Activated naive CD8-positive, alpha-beta T cell treated with anti-CD3 and anti-CD28 coated beads, Interleukin-2, amount 10 ng/mL, durations not matched to agents 7 days and 5 days (primary cell): ENCODE measurements around the gene PARP16. TPM values are rescaled to one million over a fixed set of nuclear protein-coding genes. Genes with fewer than 3 reads are reported as not detected.
A peak's percentile ranks its signal among the peaks of the same experiment; 100 is the strongest.

Experiments used
- ATAC-seq: fragments of 150-1000 bp; cut with Tn5 transposase; one replicate; pipeline ENCODE4 v1.10.0; 2021; ENCODE audit warnings: low read depth, moderate library complexity
- POLR2A ChIA-PET: fragments of 350-600 bp; sonication (Branson Sonifier 250); formaldehyde crosslinking; loops from one replicate; lab custom pipeline; 2021; ENCODE audit warnings: antibody characterized with exemption; lab: Charles Lee
- DNase-seq: peaks from one replicate; pipeline ENCODE4 v3.0.0; 2021
- H3K27ac Mint-ChIP-seq: one replicate; pipeline ENCODE4 v1.8.0; 2022; ENCODE audit warnings: mild to moderate bottlenecking, mixed read lengths
- H3K27me3 Mint-ChIP-seq: one replicate; pipeline ENCODE4 v1.8.0; 2022; ENCODE audit warnings: mild to moderate bottlenecking, moderate library complexity, mixed read lengths
- H3K36me3 Mint-ChIP-seq: one replicate; pipeline ENCODE4 v1.8.0; 2021; ENCODE audit warnings: mild to moderate bottlenecking, mixed read lengths
- H3K4me1 Mint-ChIP-seq: one replicate; pipeline ENCODE4 v1.8.0; 2021; ENCODE audit warnings: mixed read lengths
- H3K4me3 Mint-ChIP-seq: one replicate; pipeline ENCODE4 v1.8.0; 2022; ENCODE audit warnings: mild to moderate bottlenecking, moderate library complexity, mixed read lengths
- H3K9me3 Mint-ChIP-seq: one replicate; pipeline ENCODE4 v1.8.0; 2021; ENCODE audit warnings: mixed read lengths
- total RNA-seq, 2 experiments: library from RNA; stranded (reverse); gene quantifications; one replicate each; pipeline ENCODE4 v1.2.3, GENCODE V29; 2021

Gene PARP16
- total RNA-seq, 2 experiments from 2014 or later, result 17.7 to 20.4 TPM

DNA sequence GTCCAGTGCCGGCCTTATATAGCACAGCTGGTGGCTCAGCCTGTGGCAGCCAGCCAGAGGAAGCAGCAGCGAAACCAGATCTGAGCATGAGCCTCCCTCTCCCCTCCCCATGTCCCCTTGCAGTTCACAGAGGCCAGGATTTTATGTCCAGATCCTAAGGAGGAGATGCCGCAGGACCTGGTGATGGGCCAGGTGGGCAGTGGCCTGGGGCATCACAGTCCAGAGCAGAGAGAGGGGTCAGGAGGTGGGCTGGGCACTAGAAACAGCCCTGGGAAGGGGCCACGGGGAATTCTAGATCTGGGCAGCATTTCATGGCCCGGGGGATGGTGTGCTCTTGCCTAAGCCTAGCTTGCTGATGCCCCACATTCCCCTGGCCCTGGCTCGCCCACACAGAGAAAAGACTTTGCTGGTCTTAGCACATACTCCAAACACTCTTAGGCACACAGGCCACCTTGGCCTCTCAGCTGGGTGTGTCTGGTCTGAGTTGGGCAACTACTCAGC is 75.2 kb downstream of the PARP16 start:
- Mint-ChIP-seq H3K27me3 (no peaks in the 10 kb centered on the region), H3K9me3 (no peaks in the 10 kb centered on the region), H3K27ac (no peak overlapping the region), H3K4me3 (no peak overlapping the region), H3K4me1 (peaks cover 3% of the 10 kb centered on the region), H3K36me3 (no peaks in the 10 kb centered on the region)
- POLR2A ChIA-PET, result no interaction called here
- DNase-seq (no peak), ATAC-seq (no peak)

DNA sequence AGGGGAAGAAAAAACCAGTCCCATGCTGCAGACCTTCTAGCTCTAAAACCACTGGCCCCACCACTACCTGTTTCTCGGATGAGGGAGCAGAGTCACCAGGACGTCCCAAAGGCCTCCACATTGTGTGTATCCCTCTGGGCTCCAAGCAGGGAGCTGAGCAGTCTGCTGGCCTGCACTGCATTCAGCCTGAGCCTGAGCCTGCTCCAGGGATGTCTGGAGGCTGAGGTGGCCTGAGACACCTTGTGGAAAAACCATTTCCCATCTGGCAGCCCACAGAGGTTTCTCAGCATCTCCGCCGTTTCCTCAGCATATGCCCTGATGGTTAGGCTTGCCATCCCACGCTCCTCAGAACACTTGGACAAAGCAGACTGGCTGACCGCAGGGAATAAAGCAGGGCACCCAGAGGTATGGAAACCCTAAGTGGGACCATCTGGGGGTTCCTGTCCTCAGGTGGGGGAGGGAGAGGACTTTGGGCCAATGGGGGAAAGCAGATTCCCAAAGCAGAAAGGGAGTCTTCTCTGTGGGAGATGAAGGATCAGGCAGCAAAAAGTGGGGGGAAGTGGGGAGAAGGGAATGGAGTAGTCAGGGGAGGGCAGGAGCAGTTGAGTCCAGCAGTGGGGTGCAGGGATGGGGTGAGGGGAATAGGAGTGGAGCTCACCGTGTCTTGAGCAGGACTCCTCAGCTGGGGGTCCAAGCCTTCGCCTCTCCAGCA is 75.8 kb downstream of the PARP16 start, which contains the start of gene CILP:
Gene CILP, minus strand, starts transcription at position 704 of the 712 bp plus-strand sequence. CDS start 1,718 bp downstream, outside the sequence.
- no peak within 1 kb of the TSS for H3K4me3 Mint-ChIP-seq
- no peaks in the 10 kb centered on the region for H3K27me3 Mint-ChIP-seq
- ATAC-seq (no peak), DNase-seq (no peak)
- POLR2A ChIA-PET, result no interaction called here
- peaks cover 3% of the 10 kb centered on the region for H3K4me1 Mint-ChIP-seq
- no peaks in the 10 kb centered on the region for H3K36me3 Mint-ChIP-seq
- H3K9me3 Mint-ChIP-seq, result no peaks in the 10 kb centered on the region
- H3K27ac Mint-ChIP-seq, result peak within 1 kb of the TSS; percentile 28

DNA sequence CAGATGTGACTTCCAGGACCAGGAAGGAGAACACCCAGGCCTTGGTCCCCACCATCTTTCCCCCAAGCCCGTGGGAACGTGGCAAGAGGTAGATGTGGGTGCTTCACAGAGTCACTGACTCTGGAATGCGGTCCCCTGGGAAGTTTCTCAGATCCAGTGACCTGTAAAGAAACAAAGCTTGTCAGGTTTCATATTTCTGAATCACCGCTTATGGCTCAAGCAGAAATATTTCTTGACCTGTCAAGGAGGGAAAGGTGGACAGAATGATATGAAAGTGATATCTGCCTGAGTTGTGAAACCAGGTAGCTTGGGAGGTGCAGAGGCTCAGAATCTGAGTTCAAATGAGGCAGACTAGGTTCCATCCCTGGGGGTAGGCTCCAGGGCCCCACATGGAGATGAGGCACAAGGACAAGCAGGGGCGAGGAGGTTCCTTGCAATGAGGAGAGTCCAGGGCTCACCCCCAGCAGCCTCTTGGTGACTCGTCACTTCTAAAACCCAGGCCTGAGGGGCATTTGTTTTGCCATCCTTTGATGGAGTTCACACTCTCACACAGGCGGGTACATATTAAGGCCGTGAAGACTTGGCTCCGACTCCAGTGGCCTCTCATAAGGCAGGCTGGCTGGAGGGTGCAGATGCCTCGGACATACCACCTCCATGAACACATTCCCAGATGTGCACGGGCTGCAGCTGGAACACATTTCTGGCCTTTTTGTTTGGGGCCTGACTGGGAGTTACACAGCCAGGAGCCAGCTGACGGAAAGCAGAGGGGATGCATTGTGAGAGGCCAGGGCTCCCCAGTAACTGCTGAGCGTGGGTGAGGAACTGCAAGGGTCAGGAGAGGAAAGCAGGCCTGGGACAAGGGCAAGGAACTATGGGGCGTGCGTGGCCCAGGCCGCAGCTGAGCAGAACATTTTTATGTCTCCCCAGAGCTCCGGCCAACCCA is 76.7 kb downstream of the PARP16 start:
- H3K27ac Mint-ChIP-seq, result peak overlapping the region; percentile 28
- DNase-seq (no peak), ATAC-seq (no peak)
- H3K4me1 Mint-ChIP-seq, result peaks cover 3% of the 10 kb centered on the region
- H3K9me3 Mint-ChIP-seq, result no peaks in the 10 kb centered on the region
- H3K4me3 Mint-ChIP-seq, result no peak overlapping the region
- POLR2A ChIA-PET, result no interaction called here
- H3K27me3 Mint-ChIP-seq, result no peaks in the 10 kb centered on the region
- H3K36me3 Mint-ChIP-seq, result no peaks in the 10 kb centered on the region

DNA sequence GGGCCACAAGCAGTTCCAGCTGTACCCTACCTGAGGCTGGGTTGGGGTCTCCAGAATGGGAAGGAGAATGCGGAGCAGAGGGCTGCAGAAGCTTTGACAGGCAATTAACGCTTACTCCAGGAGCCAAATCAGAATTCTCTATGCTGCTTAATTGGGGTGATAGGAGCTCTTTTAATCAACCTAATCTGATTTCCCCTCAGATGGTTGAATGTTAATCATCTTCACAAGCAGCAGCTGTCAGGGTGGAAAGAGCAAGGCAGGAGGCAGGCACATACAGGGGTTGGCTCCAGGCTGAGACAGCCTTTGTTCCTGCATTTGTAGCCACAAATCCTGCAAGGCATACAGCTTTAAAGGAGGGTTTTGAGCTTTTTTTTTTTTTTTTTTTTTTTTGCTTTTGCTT is 78.0 kb downstream of the PARP16 start:
- ATAC-seq, result no peak
- H3K9me3 Mint-ChIP-seq, result no peaks in the 10 kb centered on the region
- no peaks in the 10 kb centered on the region for H3K27me3 Mint-ChIP-seq
- peaks cover 3% of the 10 kb centered on the region for H3K4me1 Mint-ChIP-seq
- POLR2A ChIA-PET, result interaction anchor here (0.7 to 1.8 kb wide), 3 partner anchors 77 to 203 kb away, joined by 3 to 5 read pairs (median 4); partner anchors contain the start of gene RNU5B-1
- no peaks in the 10 kb centered on the region for H3K36me3 Mint-ChIP-seq
- no peak overlapping the region for H3K27ac Mint-ChIP-seq
- H3K4me3 Mint-ChIP-seq, result no peak overlapping the region
- no peak for DNase-seq

Other genes starting within 250 kb of the PARP16 start
- gene SLC51B, start 241.5 kb downstream of the PARP16 start, total RNA-seq, result not detected
- not detected for gene RASL12, start 218.9 kb downstream of the PARP16 start, total RNA-seq
- gene KBTBD13, start 210.1 kb downstream of the PARP16 start, total RNA-seq, result not detected
- gene UBAP1L, start 171.7 kb downstream of the PARP16 start, total RNA-seq, result 1 to 10 TPM; 6.1 to 7.2 TPM
- gene PDCD7, start 153.1 kb downstream of the PARP16 start, total RNA-seq, result 10 to 100 TPM; 39.4 to 42.2 TPM
- gene CLPX, start 101.5 kb downstream of the PARP16 start, total RNA-seq, result 10 to 100 TPM; 45.8 to 47.4 TPM
- gene CILP, start 75.4 kb downstream of the PARP16 start, total RNA-seq, result under 1 TPM; 0.17 TPM
- not detected for gene RNU5A-1, start 9.2 kb upstream of the PARP16 start, total RNA-seq
- 10 to 100 TPM; 27.2 to 27.3 TPM for gene RNU5B-1, start 17.8 kb upstream of the PARP16 start, total RNA-seq
- gene IGDCC3, start 91.1 kb upstream of the PARP16 start, total RNA-seq, result not detected
- gene IGDCC4, start 136.1 kb upstream of the PARP16 start, total RNA-seq, result under 1 TPM; 0.06 to 0.14 TPM
- 10 to 100 TPM; 48.7 to 52.2 TPM for gene DPP8, start 230.8 kb upstream of the PARP16 start, total RNA-seq
- 10 to 100 TPM; 33.3 to 34.5 TPM for gene HACD3, start 243.6 kb upstream of the PARP16 start, total RNA-seq